ENCODE results near the gene RAPGEF1.

DNA sequence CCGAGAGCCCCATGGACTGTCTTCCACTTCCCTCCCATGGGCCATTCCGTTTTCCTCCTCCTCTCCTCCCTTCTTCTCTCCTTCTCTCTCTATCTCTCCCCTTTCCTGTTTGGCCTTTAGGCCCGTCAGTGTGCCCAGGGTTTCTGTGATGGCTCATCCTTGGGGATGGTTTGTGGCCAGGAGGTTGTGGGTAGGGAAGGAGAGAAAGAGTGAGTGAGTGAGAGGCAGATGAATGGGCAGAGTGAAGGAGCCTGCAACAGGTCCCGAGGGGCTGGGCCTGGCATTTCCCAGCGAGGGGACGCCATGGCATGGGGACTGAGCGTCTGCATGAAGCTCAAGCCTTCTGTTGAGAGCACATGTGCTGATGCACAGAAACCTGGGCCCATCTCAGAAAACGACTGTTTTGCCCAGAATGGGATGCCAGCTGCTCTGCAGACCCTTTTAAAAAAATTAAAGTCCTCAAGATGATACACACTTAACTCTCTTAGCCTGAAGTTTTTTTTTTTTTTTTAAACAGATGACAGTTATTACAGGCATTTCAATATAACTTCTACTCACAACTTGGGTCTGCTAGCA is 125.4 kb downstream of the RAPGEF1 start:
- TF ChIP-seq, protein P1, sequence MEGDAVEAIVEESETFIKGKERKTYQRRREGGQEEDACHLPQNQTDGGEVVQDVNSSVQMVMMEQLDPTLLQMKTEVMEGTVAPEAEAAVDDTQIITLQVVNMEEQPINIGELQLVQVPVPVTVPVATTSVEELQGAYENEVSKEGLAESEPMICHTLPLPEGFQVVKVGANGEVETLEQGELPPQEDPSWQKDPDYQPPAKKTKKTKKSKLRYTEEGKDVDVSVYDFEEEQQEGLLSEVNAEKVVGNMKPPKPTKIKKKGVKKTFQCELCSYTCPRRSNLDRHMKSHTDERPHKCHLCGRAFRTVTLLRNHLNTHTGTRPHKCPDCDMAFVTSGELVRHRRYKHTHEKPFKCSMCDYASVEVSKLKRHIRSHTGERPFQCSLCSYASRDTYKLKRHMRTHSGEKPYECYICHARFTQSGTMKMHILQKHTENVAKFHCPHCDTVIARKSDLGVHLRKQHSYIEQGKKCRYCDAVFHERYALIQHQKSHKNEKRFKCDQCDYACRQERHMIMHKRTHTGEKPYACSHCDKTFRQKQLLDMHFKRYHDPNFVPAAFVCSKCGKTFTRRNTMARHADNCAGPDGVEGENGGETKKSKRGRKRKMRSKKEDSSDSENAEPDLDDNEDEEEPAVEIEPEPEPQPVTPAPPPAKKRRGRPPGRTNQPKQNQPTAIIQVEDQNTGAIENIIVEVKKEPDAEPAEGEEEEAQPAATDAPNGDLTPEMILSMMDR (IDR thresholded peaks at IDR 0.05) = no peak
- no peak for TF ChIP-seq ZFX (IDR thresholded peaks at IDR 0.05; ENCODE audit: borderline replicate concordance)

All from 22Rv1 (cell line).